HepG2 (cell line): Measurements from ENCODE around the gene SLC25A17. TPM values are rescaled to one million over a fixed set of nuclear protein-coding genes. Genes with fewer than 3 reads are reported as not detected.

Experiments used
- ATAC-seq: fragments of 200-7000 bp; cut with Tn5 transposase; 3 replicates; pipeline ENCODE4 v1.9.1; 2020; ENCODE audit warnings: mild to moderate bottlenecking, moderate library complexity
- BruUV-seq: library from RNA; stranded (reverse); fragments of 400-500 nt; replicated peaks from 2 replicates; lab custom pipeline; 2021; lab: Mats Ljungman, UMichigan
- CTCF ChIA-PET: fragments of 300-600 bp; formaldehyde crosslinking; extraction: SDS; loops from one replicate; lab custom pipeline; 2021; ENCODE audit warnings: low total read pairs, inconsistent platforms, low intra/inter-chr PET ratio; lab: Yijun Ruan, JAX
- POLR2A ChIA-PET: fragments of 350-600 bp; sonication (Branson Sonifier 250); formaldehyde crosslinking; loops from one replicate; lab custom pipeline; 2020; ENCODE audit warnings: antibody characterized with exemption, inconsistent platforms; lab: Yijun Ruan, JAX
- DNase-seq: peaks from one replicate; pipeline ENCODE4 v3.0.0-alpha.2; 2015; ENCODE audit warnings: low spot score
- FAIRE-seq: peaks from 3 replicates; lab custom pipeline; 2011; peaks lifted over from hg19 to GRCh38; lab: Jason Lieb, UNC
- H2AFZ ChIP-seq: one replicate; pipeline ENCODE4 v1.6.1; 2011; ENCODE audit warnings: low read length, inconsistent platforms
- H3K27ac ChIP-seq: fragments of 300-600 bp; 3 replicates; pipeline ENCODE4 v1.8.0; 2011; ENCODE audit warnings: mixed run types, mild to moderate bottlenecking, mixed read lengths, low read length, inconsistent platforms; ENCODE audit not compliant: insufficient read depth; ENCODE audit errors: extremely low read length
- H3K27me3 ChIP-seq, 2 experiments: fragments of 200-600 bp in 1 of 2; 2 replicates in 1 of 2; 3 replicates in 1 of 2; pipeline versions ENCODE4 v1.6.0 to v1.8.0; 2011; ENCODE audit warnings: low read length in 2 of 2, mild to moderate bottlenecking in 2 of 2, moderate library complexity in 2 of 2, inconsistent platforms in 1 of 2; ENCODE audit not compliant: insufficient read depth in 2 of 2, control insufficient read depth in 1 of 2
- H3K36me3 ChIP-seq, 2 experiments: fragments of 200-600 bp in 1 of 2; replicated peaks in 1 of 2; 2 replicates in 1 of 2; 3 replicates in 1 of 2; pipeline versions ENCODE4 v1.5.1 to v1.8.0; 2011; ENCODE audit warnings: low read length in 2 of 2, inconsistent platforms in 1 of 2; ENCODE audit not compliant: insufficient read depth in 2 of 2, control insufficient read depth in 1 of 2
- H3K4me1 ChIP-seq: 2 replicates; pipeline ENCODE4 v1.5.1; 2012; ENCODE audit warnings: low read length, inconsistent platforms; ENCODE audit not compliant: insufficient read depth
- H3K4me2 ChIP-seq: 2 replicates; pipeline ENCODE4 v1.6.0; 2011; ENCODE audit warnings: low read depth, low read length, inconsistent platforms
- H3K4me3 ChIP-seq, 3 experiments: fragments of 200-600 bp in 1 of 3; sonication (generic), shearing (Covaris generic) in 1 of 3; replicated peaks in 1 of 3; 2 replicates each; pipeline ENCODE4 v1.5.1; 2011 to 2016; ENCODE audit warnings: low read length in 3 of 3, inconsistent platforms in 2 of 3, low read depth in 2 of 3, mild to moderate bottlenecking in 2 of 3, control low read depth in 1 of 3, mixed read lengths in 1 of 3; ENCODE audit not compliant: insufficient read depth in 1 of 3
- H3K79me2 ChIP-seq: one replicate; pipeline ENCODE4 v1.6.1; 2011; ENCODE audit warnings: low read length, inconsistent platforms; ENCODE audit not compliant: insufficient read depth
- H3K9ac ChIP-seq: 2 replicates; pipeline ENCODE4 v1.6.0; 2011; ENCODE audit warnings: mild to moderate bottlenecking, low read depth, low read length, inconsistent platforms; ENCODE audit not compliant: insufficient read depth
- H3K9me3 ChIP-seq: 2 replicates; pipeline ENCODE4 v1.5.1; 2012; ENCODE audit warnings: mild to moderate bottlenecking, low read length
- H4K20me1 ChIP-seq: 2 replicates; pipeline ENCODE4 v1.6.0; 2011; ENCODE audit warnings: inconsistent platforms, mild to moderate bottlenecking, low read length, moderate library complexity; ENCODE audit not compliant: insufficient read depth
- CC2D1A ChIP-seq: sonication (generic); formaldehyde crosslinking; IDR thresholded peaks from 2 replicates; pipeline ENCODE4 v1.8.1; 2023; ENCODE audit warnings: mild to moderate bottlenecking, missing genetic modification reagents
- CCAR2 ChIP-seq: fragments of 200-400 bp; formaldehyde crosslinking; optimal IDR thresholded peaks from 2 replicates; pipeline ENCODE3; 2018; ENCODE audit warnings: low read depth, mild to moderate bottlenecking, low read length, moderate library complexity
- ELF3 ChIP-seq: IDR thresholded peaks from 2 replicates; pipeline ENCODE4 v1.6.1; 2016; ENCODE audit warnings: missing genetic modification reagents, missing compliant biosample characterization
- HOXA9 ChIP-seq: sonication (generic); formaldehyde crosslinking; IDR thresholded peaks from 2 replicates; pipeline ENCODE4 v1.8.1; 2022; ENCODE audit warnings: missing genetic modification reagents, mild to moderate bottlenecking, moderate library complexity, borderline replicate concordance
- NFIC ChIP-seq: IDR thresholded peaks from 2 replicates; pipeline ENCODE4 v1.6.1; 2012; ENCODE audit warnings: mild to moderate bottlenecking, low read length, inconsistent platforms
- PLRG1 ChIP-seq: fragments of 450-650 bp; conservative IDR thresholded peaks from 2 replicates; pipeline ENCODE4 v1.6.1; 2016
- ZNF121 ChIP-seq: sonication (generic); formaldehyde crosslinking; IDR thresholded peaks from 2 replicates; pipeline ENCODE4 v1.5.0; 2020; ENCODE audit warnings: mild to moderate bottlenecking, missing genetic modification reagents
- ZNF207 ChIP-seq: fragments of 450-650 bp; IDR thresholded peaks from 2 replicates; pipeline ENCODE4 v1.6.1; 2016; ENCODE audit warnings: antibody characterized with exemption, borderline replicate concordance
- ZNF251 ChIP-seq: sonication (generic); formaldehyde crosslinking; IDR thresholded peaks from 2 replicates; pipeline ENCODE4 v1.9.0; 2021; ENCODE audit warnings: mild to moderate bottlenecking, missing genetic modification reagents
- ZNF350 ChIP-seq: sonication (generic); formaldehyde crosslinking; IDR thresholded peaks from 2 replicates; pipeline ENCODE4 v1.4.0; 2020; ENCODE audit warnings: mild to moderate bottlenecking, low read depth, missing genetic modification reagents, borderline replicate concordance
- ZNF510 ChIP-seq: sonication (generic); formaldehyde crosslinking; IDR thresholded peaks from 2 replicates; pipeline ENCODE4 v1.4.0; 2020; ENCODE audit warnings: low read depth, mild to moderate bottlenecking, missing genetic modification reagents
- ZNF619 ChIP-seq: sonication (generic); formaldehyde crosslinking; IDR thresholded peaks from 2 replicates; pipeline ENCODE4 v1.4.0; 2020; ENCODE audit warnings: mild to moderate bottlenecking, missing genetic modification reagents
- ZNF672 ChIP-seq: sonication (generic); formaldehyde crosslinking; IDR thresholded peaks from 2 replicates; pipeline ENCODE4 v1.8.1; 2022; ENCODE audit warnings: missing genetic modification reagents
- ZNF724P ChIP-seq: sonication (generic); formaldehyde crosslinking; IDR thresholded peaks from 2 replicates; pipeline ENCODE4 v1.8.0; 2022; ENCODE audit warnings: missing genetic modification reagents, borderline replicate concordance
- ZNF772 ChIP-seq: sonication (generic); formaldehyde crosslinking; IDR thresholded peaks from 2 replicates; pipeline ENCODE4 v1.5.0; 2020; ENCODE audit warnings: mild to moderate bottlenecking, missing genetic modification reagents
- WGBS: methylation state at CpG from one replicate; pipeline ENCODE4 v1.1.6; 2017; ENCODE audit warnings: low lambda C conversion rate; 5-methylcytosine and 5-hydroxymethylcytosine counted together
- in situ Hi-C: cut with HindIII; loops from 2 replicates; pipeline ENCODE4 v1.10.0; 2017; ENCODE audit warnings: low pct_unique_long_range_greater_than_20kb; ENCODE audit not compliant: extremely low pct_ligation_motif_present
- intact Hi-C: fragments of 100-400 bp; cut with micrococcal nuclease; formaldehyde crosslinking; loops from one replicate; pipeline ENCODE4 v1.10.0; 2022; ENCODE audit not compliant: unreplicated experiment
- polyA plus RNA-seq, 8 experiments: library from polyadenylated mRNA; depleted of rRNA in 3 of 8; stranded (reverse) in 7 of 8; unstranded in 1 of 8; fragments of >200 nt; fragmentation: Illumina TruSeq in 4 of 8; extraction: Trizol in 4 of 8; gene quantifications; 2 replicates each; pipeline versions ENCODE4 v1.2.1 to v1.2.3, GENCODE V29; 2011 to 2016; ENCODE audit warnings: low read depth in 4 of 8, missing spikeins in 1 of 8, mixed read lengths in 1 of 8; ENCODE audit not compliant: insufficient read depth in 1 of 8
- total RNA-seq, 5 experiments: library from RNA; depleted of rRNA; stranded (reverse); fragments of >200 nt; fragmentation: Illumina TruSeq; extraction: Trizol; gene quantifications; 2 replicates each; pipeline ENCODE4 v1.2.3, GENCODE V29; 2016; ENCODE audit warnings: low read depth in 1 of 5
- TF ChIP-seq, protein P1 (sequence below): sonication (generic); formaldehyde crosslinking; IDR thresholded peaks from 2 replicates; pipeline ENCODE4 v1.4.0; 2020; ENCODE audit warnings: mild to moderate bottlenecking, low read depth, missing genetic modification reagents
- TF ChIP-seq, protein P2 (sequence below): sonication (generic); formaldehyde crosslinking; IDR thresholded peaks from 2 replicates; pipeline ENCODE4 v1.8.0; 2022; ENCODE audit warnings: low read depth, missing genetic modification reagents

SLC25A17 gene
- total and polyA plus RNA-seq, 2 of the 13 experiments (the other 11 are each of a cell fraction or from before 2014, with no cell fraction given) = 15.7 to 27.9 TPM

DNA sequence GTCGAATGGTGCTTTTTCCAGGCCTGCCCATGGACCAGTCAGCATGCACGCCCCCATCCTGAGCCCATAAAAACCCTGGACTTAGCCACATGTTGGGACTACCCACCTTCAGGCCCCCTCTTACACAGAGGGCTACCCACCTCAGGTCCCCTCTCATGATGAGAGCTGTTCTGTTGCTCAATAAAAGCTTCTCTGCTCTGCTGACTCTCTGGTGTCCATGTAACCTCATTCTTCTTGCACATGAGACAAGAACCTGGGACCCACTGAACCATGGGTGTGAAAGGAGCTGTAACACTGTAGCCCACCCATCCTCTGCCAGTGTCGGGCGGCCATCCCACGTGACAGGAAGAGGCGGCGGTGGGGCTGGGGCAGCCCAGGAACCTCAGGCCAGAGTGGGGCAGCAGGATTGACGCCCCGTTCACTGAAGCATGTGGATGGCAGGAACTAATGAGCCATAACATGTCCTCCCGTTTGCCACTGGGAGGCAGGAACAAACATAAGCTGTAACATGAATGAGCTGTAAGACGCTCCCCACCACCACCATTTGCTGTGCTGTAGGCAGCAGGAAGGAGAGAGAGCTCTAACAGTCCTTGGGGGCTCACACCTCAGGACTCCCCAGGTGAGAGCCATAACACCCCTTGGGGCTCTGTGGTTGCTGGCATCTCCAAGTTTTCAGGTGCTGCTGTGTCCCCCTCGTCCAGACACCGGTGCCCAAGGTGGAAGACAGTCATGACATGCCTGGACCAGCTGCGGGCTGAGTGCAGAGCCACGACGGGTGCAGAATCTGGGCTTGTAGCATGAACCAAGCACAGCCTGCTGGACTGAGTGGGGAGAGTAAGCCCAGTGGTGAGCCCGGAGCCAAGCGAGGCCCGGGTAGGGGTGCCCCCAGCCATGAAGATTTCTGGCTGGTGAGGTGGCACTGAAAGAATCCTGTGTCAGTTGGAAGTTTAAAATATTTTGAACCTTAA, 70.5 kb downstream of the SLC25A17 start (continued):
- TF ChIP-seq CCAR2 (no peak), ZNF207 (no peak), CC2D1A (CRISPR knock-in tag) (no peak), NFIC (no peak)

DNA sequence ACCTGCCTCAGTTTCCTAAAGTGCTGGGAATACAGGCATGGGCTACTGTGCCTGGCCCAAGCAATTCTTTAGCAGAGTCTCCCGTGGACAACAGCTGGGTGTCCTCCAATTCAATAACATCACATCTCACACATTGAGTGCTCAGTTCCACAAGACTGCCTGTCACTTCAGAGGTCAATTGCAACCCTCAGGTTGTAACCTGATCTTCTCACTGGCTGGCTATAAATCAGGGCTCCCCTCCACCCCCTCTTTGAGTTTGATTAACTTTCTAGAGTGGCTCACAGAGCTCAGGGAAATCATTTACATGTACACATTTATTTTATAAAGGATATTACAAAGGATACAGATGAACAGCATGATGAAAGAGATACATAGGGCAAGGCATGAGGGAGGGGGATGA, 71.8 kb downstream of the SLC25A17 start:
- H3K4me3 ChIP-seq = no peak overlapping the region
- WGBS = 0% methylated on average over 1 of the region's 1 CpG
- TF ChIP-seq ZNF772 = no peak
- TF ChIP-seq ZNF619 (CRISPR knock-in tag) = no peak
- TF ChIP-seq PLRG1 = no peak
- no peak for TF ChIP-seq ZNF510 (CRISPR knock-in tag)
- TF ChIP-seq, protein P1, sequence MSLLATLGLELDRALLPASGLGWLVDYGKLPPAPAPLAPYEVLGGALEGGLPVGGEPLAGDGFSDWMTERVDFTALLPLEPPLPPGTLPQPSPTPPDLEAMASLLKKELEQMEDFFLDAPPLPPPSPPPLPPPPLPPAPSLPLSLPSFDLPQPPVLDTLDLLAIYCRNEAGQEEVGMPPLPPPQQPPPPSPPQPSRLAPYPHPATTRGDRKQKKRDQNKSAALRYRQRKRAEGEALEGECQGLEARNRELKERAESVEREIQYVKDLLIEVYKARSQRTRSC (CRISPR knock-in tag) = no peak
- TF ChIP-seq ZNF251 (CRISPR knock-in tag) = no peak
- no peak for TF ChIP-seq HOXA9 (CRISPR knock-in tag)
- TF ChIP-seq, protein P2, sequence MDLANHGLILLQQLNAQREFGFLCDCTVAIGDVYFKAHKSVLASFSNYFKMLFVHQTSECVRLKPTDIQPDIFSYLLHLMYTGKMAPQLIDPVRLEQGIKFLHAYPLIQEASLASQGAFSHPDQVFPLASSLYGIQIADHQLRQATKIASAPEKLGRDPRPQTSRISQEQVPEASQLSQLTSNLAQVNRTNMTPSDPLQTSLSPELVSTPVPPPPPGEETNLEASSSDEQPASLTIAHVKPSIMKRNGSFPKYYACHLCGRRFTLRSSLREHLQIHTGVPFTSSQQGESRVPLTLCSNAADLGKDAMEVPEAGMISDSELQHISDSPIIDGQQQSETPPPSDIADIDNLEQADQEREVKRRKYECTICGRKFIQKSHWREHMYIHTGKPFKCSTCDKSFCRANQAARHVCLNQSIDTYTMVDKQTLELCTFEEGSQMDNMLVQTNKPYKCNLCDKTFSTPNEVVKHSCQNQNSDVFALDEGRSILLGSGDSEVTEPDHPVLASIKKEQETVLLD (CRISPR knock-in tag) = no peak
- TF ChIP-seq ZNF121 (CRISPR knock-in tag) = no peak
- no peak for TF ChIP-seq ZNF724P
- no peak for TF ChIP-seq ELF3 (CRISPR knock-in tag)
- TF ChIP-seq ZNF672 (CRISPR knock-in tag) = no peak
- TF ChIP-seq ZNF350 (CRISPR knock-in tag) = no peak
- peaks cover 5% of the 10 kb centered on the region for H3K9me3 ChIP-seq
- H3K4me2 ChIP-seq = no peak overlapping the region
- H3K27ac ChIP-seq = no peak overlapping the region
- intact Hi-C loops (no loop called here), in situ Hi-C loops (no loop called here)
- ChIA-PET POLR2A (interaction anchor here (1.0 kb wide), 1 partner anchor 71 kb away, joined by 4 read pairs; the partner anchor contains the start of gene SLC25A17), CTCF (no interaction called here)
- no peaks in the 10 kb centered on the region for H3K79me2 ChIP-seq
- peaks cover 7% of the 10 kb centered on the region for H3K4me1 ChIP-seq
- peaks cover 0 to 12% of the 10 kb centered on the region in 2 experiments; a peak in 2 of 5 replicates for H3K27me3 ChIP-seq
- no peaks in the 10 kb centered on the region for H4K20me1 ChIP-seq
- BruUV-seq = no TSS peak
- no peak for DNase-seq
- no peak for FAIRE-seq
- H3K36me3 ChIP-seq = no peaks in the 10 kb centered on the region
- no peak for ATAC-seq
- H3K9ac ChIP-seq = no peak overlapping the region
- no peak overlapping the region for H2AFZ ChIP-seq
